K562 (cell line): ENCODE results near the gene HMGN1. TPM values are rescaled to one million over a fixed set of nuclear protein-coding genes. Genes with fewer than 3 reads are reported as not detected.
A peak's percentile ranks its signal among the peaks of the same experiment; 100 is the strongest.

ENCODE experiments used
- ATAC-seq: fragments of 200-7000 bp; cut with Tn5 transposase; 3 replicates; pipeline ENCODE4 v1.9.1; 2020; ENCODE audit warnings: moderate library complexity
- BruUV-seq: library from RNA; stranded (reverse); fragments of 400-500 nt; replicated peaks from 2 replicates; lab custom pipeline; 2021; lab: Mats Ljungman, UMichigan
- CTCF ChIA-PET: fragments of 300-600 bp; formaldehyde crosslinking; extraction: SDS; loops from one replicate; lab custom pipeline; 2021; ENCODE audit warnings: low intra/inter-chr PET ratio; lab: Yijun Ruan, JAX
- POLR2A ChIA-PET: fragments of 300-600, 350-650 bp; sonication (Branson Sonifier 250); formaldehyde crosslinking; extraction: SDS; loops from one replicate; lab custom pipeline; 2021; ENCODE audit warnings: antibody characterized with exemption, inconsistent platforms; lab: Yijun Ruan, JAX
- DNase-seq, 4 experiments: peaks; one replicate each; pipeline versions ENCODE4 v3.0.0 to v3.0.0-alpha.2; 2011 to 2018; ENCODE audit warnings: low spot score in 3 of 4, mixed read lengths in 3 of 4; ENCODE audit errors: extremely low read depth in 1 of 4
- FAIRE-seq: peaks from 2 replicates; lab custom pipeline; 2011; peaks lifted over from hg19 to GRCh38; lab: Jason Lieb, UNC
- H2AFZ ChIP-seq: 2 replicates; pipeline ENCODE4 v1.6.0; 2011; ENCODE audit warnings: low read depth, low read length, control low read depth, inconsistent platforms
- H3K27ac ChIP-seq: fragments of 200-600 bp; 3 replicates; pipeline ENCODE4 v1.8.0; 2011; ENCODE audit warnings: low read depth, mild to moderate bottlenecking, control low read depth, inconsistent platforms, low read length, moderate library complexity, mixed read lengths; ENCODE audit errors: extremely low read depth
- H3K27me3 ChIP-seq, 2 experiments: fragments of 300-600 bp in 1 of 2; 2 replicates in 1 of 2; 3 replicates in 1 of 2; pipeline versions ENCODE4 v1.6.0 to v1.8.0; 2011; ENCODE audit warnings: inconsistent platforms in 2 of 2, low read length in 2 of 2, mild to moderate bottlenecking in 1 of 2, mixed read lengths in 1 of 2, moderate library complexity in 1 of 2; ENCODE audit not compliant: control insufficient read depth in 2 of 2, insufficient read depth in 2 of 2
- H3K36me3 ChIP-seq: fragments of 300-600 bp; 3 replicates; pipeline ENCODE4 v1.8.0; 2011; ENCODE audit warnings: mild to moderate bottlenecking, low read length, inconsistent platforms; ENCODE audit not compliant: control insufficient read depth, insufficient read depth
- H3K4me1 ChIP-seq, 2 experiments: fragments of 200-600 bp in 1 of 2; replicated peaks in 1 of 2; 2 replicates in 1 of 2; 3 replicates in 1 of 2; pipeline versions ENCODE4 v1.5.1 to v1.8.0; 2011; ENCODE audit warnings: inconsistent platforms in 2 of 2, low read length in 2 of 2, mild to moderate bottlenecking in 1 of 2, mixed read lengths in 1 of 2, moderate library complexity in 1 of 2; ENCODE audit not compliant: control insufficient read depth in 2 of 2, insufficient read depth in 2 of 2
- H3K4me2 ChIP-seq: 2 replicates; pipeline ENCODE4 v1.6.1; 2011; ENCODE audit warnings: low read length, control low read depth, inconsistent platforms, mixed read lengths; ENCODE audit not compliant: insufficient read depth
- H3K4me3 ChIP-seq: fragments of 200-600 bp; sonication (generic), shearing (Covaris generic); 2 replicates; pipeline ENCODE4 v1.5.1; 2016; ENCODE audit warnings: control low read depth, inconsistent platforms
- H3K79me2 ChIP-seq: fragments of 200-600 bp; 3 replicates; pipeline ENCODE4 v1.8.0; 2011; ENCODE audit warnings: low read length, inconsistent platforms; ENCODE audit not compliant: control insufficient read depth, insufficient read depth
- H3K9ac ChIP-seq, 2 experiments: 2 replicates each; pipeline versions ENCODE4 v1.6.0 to v1.6.1; 2011; ENCODE audit warnings: low read depth in 2 of 2, low read length in 2 of 2, control low read depth in 1 of 2, inconsistent platforms in 1 of 2, mild to moderate bottlenecking in 1 of 2, mixed read lengths in 1 of 2; ENCODE audit not compliant: insufficient read depth in 1 of 2
- H3K9me1 ChIP-seq: one replicate; pipeline ENCODE4 v1.6.0; 2011; ENCODE audit warnings: inconsistent platforms, mild to moderate bottlenecking, low read length, moderate library complexity; ENCODE audit not compliant: control insufficient read depth, insufficient read depth
- H3K9me3 ChIP-seq: replicated peaks from 2 replicates; pipeline ENCODE4 v1.5.1; 2011; ENCODE audit warnings: low read depth, low read length, inconsistent platforms; ENCODE audit not compliant: control insufficient read depth, insufficient read depth
- H4K20me1 ChIP-seq: replicated peaks from 2 replicates; pipeline ENCODE4 v1.6.1; 2011; ENCODE audit warnings: low read length, inconsistent platforms, mixed read lengths; ENCODE audit not compliant: control insufficient read depth, insufficient read depth
- WGBS: fragments of 100-300 bp; shearing (Covaris generic); methylation state at CpG from one replicate; pipeline ENCODE4 v1.1.6; 2016; ENCODE audit warnings: low coverage, mixed read lengths; ENCODE audit not compliant: insufficient coverage; ENCODE audit errors: missing lambda C conversion rate; 5-methylcytosine and 5-hydroxymethylcytosine counted together
- in situ Hi-C: fragments of 300-500 bp; cut with MboI; formaldehyde crosslinking; loops from 4 replicates; pipeline ENCODE4 v1.15.0; 2018; ENCODE audit warnings: inconsistent platforms, mixed read lengths
- intact Hi-C: fragments of 100-400 bp; cut with micrococcal nuclease; formaldehyde crosslinking; loops from 2 replicates; pipeline ENCODE4 v1.14.2; 2022
- polyA plus RNA-seq, 8 experiments: library from polyadenylated mRNA; depleted of rRNA in 4 of 8; stranded (reverse) in 5 of 8; unstranded in 3 of 8; fragments of >200 nt; fragmentation: Nextera tagmentation in 2 of 8; fragmentation: Illumina TruSeq in 1 of 8; extraction: Ambion mirVana in 2 of 8; extraction: Trizol in 1 of 8; gene quantifications; 2 replicates each; pipeline versions ENCODE4 v1.2.1 to v1.2.3, GENCODE V29; 2011 to 2014; ENCODE audit warnings: inconsistent platforms in 1 of 8, missing spikeins in 1 of 8
- total RNA-seq, 7 experiments: library from RNA; depleted of rRNA in 6 of 7; stranded (reverse); fragments of >200 nt in 6 of 7; fragmentation: Illumina TruSeq in 2 of 7; extraction: Trizol in 2 of 7; gene quantifications; 2 replicates each; pipeline versions ENCODE4 v1.2.1 to v1.2.3, GENCODE V29; 2011 to 2021; ENCODE audit warnings: low replicate concordance in 1 of 7
- TF ChIP-seq, protein P1 (sequence below): fragments of 450-650 bp; IDR thresholded peaks from 2 replicates; pipeline ENCODE4 v1.6.1; 2017; ENCODE audit warnings: antibody characterized with exemption
- TF ChIP-seq, protein P2 (sequence below), 3 experiments: IDR thresholded peaks in 2 of 3; conservative IDR thresholded peaks in 1 of 3; 2 replicates each; pipeline ENCODE4 v1.5.1; 2011 to 2012; ENCODE audit warnings: low read length in 3 of 3, mild to moderate bottlenecking in 3 of 3, control low read depth in 2 of 3, improper control_type of control experiment in 1 of 3, inconsistent platforms in 1 of 3, low read depth in 1 of 3, mixed read lengths in 1 of 3, moderate library complexity in 1 of 3; ENCODE audit not compliant: insufficient read depth in 2 of 3

HMGN1 gene
- total and polyA plus RNA-seq, 9 of the 15 experiments (the other 6 are each of a cell fraction or from before 2014, with no cell fraction given): 124 to 626 (median 498) TPM

DNA sequence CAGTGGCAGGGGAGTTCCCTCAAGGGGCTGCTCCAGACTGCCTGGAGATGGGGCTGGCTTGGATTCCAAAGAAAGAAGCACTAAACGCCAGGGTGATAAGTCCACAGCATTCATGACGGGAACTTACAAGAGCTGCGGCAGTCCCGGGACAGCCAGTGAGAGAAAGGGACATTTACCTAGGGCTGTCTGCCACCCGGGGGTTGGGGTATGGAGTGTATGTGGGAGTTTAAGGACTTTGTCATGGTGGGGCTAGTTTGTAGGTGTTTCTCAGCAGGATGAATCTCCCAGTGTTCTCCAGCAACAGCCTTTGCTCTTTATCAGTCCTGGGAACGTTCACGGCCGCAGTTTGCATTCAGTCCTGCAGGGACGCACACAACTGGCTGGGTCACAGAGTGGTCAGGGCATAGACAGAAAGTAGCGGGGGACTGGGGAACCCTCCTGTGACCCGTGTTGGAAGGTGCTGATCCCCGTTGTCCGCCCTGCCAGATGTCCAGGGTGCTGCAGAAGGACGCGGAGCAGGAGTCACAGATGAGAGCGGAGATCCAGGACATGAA lies 41.4 kb upstream of the HMGN1 start:
- BruUV-seq: TSS peak; percentile 6
- H3K4me2 ChIP-seq: no peak overlapping the region
- no peak overlapping the region for H3K27ac ChIP-seq
- H3K4me1 ChIP-seq: peaks cover 13 to 32% of the 10 kb centered on the region in 2 experiments
- intact Hi-C loops (no loop called here), in situ Hi-C loops (no loop called here)
- TF ChIP-seq, protein P1, sequence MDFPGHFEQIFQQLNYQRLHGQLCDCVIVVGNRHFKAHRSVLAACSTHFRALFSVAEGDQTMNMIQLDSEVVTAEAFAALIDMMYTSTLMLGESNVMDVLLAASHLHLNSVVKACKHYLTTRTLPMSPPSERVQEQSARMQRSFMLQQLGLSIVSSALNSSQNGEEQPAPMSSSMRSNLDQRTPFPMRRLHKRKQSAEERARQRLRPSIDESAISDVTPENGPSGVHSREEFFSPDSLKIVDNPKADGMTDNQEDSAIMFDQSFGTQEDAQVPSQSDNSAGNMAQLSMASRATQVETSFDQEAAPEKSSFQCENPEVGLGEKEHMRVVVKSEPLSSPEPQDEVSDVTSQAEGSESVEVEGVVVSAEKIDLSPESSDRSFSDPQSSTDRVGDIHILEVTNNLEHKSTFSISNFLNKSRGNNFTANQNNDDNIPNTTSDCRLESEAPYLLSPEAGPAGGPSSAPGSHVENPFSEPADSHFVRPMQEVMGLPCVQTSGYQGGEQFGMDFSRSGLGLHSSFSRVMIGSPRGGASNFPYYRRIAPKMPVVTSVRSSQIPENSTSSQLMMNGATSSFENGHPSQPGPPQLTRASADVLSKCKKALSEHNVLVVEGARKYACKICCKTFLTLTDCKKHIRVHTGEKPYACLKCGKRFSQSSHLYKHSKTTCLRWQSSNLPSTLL: no peak
- TF ChIP-seq, protein P2, sequence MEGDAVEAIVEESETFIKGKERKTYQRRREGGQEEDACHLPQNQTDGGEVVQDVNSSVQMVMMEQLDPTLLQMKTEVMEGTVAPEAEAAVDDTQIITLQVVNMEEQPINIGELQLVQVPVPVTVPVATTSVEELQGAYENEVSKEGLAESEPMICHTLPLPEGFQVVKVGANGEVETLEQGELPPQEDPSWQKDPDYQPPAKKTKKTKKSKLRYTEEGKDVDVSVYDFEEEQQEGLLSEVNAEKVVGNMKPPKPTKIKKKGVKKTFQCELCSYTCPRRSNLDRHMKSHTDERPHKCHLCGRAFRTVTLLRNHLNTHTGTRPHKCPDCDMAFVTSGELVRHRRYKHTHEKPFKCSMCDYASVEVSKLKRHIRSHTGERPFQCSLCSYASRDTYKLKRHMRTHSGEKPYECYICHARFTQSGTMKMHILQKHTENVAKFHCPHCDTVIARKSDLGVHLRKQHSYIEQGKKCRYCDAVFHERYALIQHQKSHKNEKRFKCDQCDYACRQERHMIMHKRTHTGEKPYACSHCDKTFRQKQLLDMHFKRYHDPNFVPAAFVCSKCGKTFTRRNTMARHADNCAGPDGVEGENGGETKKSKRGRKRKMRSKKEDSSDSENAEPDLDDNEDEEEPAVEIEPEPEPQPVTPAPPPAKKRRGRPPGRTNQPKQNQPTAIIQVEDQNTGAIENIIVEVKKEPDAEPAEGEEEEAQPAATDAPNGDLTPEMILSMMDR (IDR thresholded peaks at IDR 0.05 in 2 of 3, conservative IDR thresholded peaks at IDR 0.05 in 1 of 3; ENCODE audit: insufficient read depth in 2 of 3, low read depth in 1 of 3, low read length in 3 of 3): peak in 1 of 3 experiments; percentile 13; a peak in 1 of 6 replicates
- no peaks in the 10 kb centered on the region for H3K27me3 ChIP-seq
- WGBS: 78% methylated on average over 16 of the region's 16 CpGs
- no peaks in the 10 kb centered on the region for H3K9me1 ChIP-seq
- ChIA-PET CTCF (no interaction called here), POLR2A (interaction anchor here (0.6 to 1.5 kb wide), 6 partner anchors 10 to 75 kb away, joined by 3 to 4 read pairs (median 4); no protein-coding TSS in a partner anchor)
- no peak overlapping the region for H3K4me3 ChIP-seq
- peaks cover 46% of the 10 kb centered on the region for H3K36me3 ChIP-seq
- H3K9ac ChIP-seq: peak overlapping the region in 1 of 2 experiments; percentile 32; a peak in 2 of 4 replicates
- no peak for ATAC-seq
- no peaks in the 10 kb centered on the region for H3K9me3 ChIP-seq
- H3K79me2 ChIP-seq: peaks cover 41% of the 10 kb centered on the region
- peak in 1 of 4 experiments; percentile 16 for DNase-seq
- FAIRE-seq: no peak
- no peaks in the 10 kb centered on the region; the same call in 1 of the 2 replicates for H4K20me1 ChIP-seq
- H2AFZ ChIP-seq: no peak overlapping the region
